Putamen (tissue), 1 donor: ENCODE results near the gene PLPP3.

ENCODE experiments used
- DNase-seq: peaks from one replicate; pipeline ENCODE4 v3.0.0-alpha.2; 2016; ENCODE audit warnings: low spot score

Gene PLPP3

DNA sequence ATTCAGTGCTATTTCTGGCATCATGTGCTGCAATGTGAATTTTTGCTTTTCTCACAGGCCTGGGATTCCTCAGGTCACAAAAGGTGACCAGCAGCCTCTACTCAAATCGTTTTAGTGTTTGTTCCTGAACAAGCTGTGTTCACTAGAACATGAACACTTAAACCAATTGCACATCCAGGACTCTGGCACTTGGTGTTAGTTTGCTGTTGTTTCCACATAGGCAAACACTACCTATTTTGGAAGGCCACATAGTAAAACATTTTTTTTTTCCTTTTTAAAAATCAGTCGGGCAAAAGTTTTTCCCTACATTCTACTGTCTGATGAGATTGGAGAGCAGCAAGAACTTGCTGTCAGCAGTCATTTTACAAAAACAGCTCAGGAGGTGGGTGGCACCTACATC is 83.2 kb downstream of the PLPP3 start:
- DNase-seq, result no peak

DNA sequence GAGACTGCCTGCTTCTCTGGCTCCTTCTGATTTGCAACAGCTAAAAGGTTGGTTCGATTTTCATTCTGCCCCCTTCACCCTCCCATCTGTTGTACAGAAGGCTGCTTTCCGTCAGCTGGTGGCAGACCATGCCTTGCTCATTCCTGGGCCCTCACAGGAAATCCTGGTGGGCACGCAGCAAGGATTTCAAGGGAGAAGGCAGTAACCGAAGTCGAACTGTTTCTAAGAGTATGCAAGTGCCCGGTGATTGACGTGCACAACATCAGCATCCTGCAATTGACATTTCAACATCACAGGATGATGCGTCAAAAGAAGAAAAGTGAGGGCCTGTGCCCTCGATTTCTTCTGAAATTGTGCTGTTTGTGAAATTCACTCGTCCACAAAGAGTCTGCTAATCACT is 83.8 kb downstream of the PLPP3 start:
- no peak for DNase-seq

DNA sequence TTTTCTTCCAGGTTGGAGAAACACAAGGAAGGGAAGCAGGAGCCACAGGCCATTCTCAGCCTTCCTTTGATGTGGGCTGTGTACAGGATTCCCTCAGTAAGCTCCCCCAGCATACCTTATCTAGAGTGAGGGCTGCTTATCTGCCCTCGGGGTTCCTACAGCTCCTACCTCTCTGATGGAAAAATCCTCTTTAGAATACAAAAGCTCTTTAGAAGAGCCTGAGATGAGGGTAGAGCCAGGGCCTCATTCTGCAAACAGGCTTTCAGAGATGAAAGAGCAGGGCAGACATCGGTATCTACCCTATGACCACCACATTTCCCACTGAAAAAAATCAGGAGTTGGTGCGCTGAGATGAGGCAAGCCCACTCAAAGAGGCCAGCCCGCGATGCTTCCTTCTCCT is 85.1 kb downstream of the PLPP3 start:
- DNase-seq, result no peak

DNA sequence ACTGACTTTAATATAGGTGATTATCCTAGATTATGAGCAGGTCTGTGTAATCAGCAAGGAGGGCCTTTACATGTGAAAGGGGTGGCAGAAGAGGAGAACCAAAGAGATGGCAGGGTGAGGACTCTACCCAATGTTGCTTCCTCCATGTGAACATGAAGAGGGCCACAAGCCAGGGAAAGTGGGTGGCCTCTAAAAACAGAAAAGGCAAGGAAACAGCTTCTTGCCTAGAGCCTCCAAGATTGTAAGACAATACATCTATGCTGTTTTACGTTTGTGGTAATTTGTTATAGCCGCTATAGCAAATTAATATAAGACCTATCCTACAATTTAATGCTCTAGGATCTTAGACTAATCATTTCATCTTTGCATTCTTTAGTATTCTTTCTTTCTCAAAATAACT is 85.5 kb downstream of the PLPP3 start:
- no peak for DNase-seq

DNA sequence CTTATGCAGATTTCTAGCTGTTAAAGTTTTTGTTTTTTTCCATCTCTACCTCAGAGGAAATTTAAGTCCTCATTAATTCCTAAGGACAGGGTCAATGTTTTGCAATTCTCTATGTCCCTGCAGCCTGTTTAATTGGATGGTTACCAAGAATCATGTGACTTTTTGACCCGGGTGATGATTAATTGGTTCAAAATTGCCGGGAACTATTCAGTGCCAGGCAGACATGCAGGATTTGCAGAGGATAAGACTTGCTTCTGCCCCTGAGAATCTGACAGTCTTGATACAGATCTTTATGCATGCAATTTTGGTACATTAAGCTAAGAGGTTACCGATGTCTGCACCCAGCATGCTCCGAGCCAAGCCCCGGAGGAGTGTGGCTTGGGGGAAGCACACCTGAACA is 87.9 kb downstream of the PLPP3 start:
- no peak for DNase-seq

DNA sequence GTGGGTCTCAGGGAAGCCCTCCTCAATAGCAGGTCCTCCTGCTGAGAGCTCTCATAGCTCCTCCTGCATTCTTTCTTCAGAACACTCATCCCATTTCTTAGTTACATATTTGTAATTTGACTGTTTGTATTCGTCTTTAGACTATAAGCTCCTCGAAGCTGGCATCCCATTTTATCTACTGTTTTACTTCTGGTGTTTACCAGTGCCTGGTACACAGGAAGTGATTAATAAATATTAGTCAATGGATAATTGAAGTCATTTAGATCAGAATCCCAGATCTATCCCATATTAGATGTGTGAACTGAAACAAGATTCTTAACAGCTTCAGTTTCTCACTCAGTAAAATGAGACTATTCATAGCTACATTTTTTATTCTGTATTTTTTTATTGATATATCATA is 88.7 kb downstream of the PLPP3 start:
- DNase-seq, result no peak

DNA sequence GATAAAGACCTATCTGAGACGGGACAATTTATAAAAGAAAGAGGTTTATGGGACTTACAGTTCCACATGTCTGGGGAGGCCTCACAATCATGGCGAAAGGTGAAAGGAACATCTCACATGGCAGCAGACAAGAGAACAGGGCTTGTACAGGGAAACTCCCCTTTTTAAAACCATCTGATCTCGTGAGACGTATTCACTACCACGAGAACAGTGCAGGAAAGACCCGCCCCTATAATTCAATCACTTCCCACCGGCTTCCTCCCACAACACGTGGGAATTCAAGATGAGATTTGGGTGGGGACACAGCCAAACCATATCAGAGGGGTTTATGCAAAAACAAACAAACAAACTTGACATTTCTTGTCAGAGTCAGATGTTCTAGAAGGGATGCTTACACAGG is 89.7 kb downstream of the PLPP3 start:
- DNase-seq, result no peak

DNA sequence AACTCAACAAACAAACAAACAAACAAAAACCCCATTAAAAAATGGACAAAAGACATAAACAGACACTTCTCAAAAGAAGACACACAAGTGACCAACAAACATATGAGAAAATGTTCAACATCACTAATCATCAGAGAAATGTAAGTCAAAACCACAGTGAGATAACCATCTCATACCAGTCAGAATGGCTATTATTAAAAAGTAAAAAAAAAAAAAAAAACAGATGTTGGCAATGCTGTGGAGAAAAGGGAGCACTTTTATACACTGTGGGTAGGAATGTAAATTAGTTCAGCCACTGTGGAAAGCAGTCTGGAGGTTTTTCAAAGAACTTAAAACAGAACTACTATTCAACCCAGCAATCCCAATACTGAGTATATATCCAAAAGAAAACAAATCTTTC is 94.7 kb downstream of the PLPP3 start:
- DNase-seq, result no peak

DNA sequence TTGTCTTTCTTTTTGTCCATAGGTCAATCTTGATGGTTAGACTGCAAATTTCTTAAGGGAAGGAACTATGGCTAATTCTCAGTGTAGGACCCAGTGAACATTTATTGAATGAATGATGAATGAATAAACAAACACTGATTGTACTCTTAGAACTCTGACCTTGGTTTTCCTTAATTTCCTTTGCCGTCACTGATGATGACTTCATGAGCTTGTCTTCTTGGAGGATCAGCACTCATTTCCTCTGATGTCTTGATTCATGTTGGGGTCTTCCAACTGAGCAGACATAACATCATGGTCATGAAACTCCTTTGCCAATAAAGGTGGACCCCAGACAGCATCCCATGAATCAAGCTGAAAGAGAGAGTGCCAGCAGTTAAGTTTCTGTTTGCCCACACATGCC is 96.3 kb downstream of the PLPP3 start:
- DNase-seq, result no peak

DNA sequence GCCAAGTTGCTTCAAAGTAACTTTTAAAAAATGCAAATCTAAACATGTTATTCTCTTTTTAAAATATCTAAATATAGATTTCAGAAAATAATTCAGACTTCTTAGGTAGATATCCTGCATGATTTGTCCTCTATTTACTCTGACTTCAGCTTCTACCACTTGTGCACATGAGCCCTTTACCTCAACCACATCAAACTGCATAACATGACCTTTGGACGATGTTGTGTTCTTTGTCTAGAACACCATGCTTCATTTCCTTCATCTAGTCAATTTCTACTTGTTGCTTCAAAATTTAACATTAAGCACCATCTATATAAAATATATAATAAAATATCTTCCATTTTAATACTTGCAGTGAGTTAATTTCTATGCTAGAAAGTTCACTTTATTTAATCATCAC is 96.9 kb downstream of the PLPP3 start:
- no peak for DNase-seq

DNA sequence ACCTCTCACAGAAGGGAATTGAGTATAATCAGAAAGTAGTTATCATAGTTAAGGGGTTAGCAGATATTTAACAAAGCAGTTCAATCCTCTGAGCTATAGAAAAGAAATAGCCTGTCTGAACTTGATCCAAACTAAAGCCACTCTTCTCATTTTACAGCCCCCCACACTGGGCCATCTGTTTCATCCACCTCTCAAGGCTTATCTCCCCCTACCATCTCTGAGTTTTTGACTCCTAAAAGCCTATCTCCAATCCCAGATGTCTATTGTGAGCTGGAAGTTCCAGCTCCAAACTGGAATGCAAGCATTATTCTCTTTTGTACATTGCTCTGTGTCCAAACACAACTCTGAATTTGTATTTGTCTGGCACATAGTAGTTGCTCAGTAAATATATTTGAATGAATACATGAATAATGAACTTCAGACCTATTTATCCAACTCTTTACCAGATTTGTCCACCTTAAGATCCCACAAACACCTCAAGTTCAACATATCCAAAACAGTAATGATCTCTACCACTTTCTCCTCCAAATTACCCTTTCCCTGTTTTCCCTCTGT is 98.1 kb downstream of the PLPP3 start:
- DNase-seq, result no peak

DNA sequence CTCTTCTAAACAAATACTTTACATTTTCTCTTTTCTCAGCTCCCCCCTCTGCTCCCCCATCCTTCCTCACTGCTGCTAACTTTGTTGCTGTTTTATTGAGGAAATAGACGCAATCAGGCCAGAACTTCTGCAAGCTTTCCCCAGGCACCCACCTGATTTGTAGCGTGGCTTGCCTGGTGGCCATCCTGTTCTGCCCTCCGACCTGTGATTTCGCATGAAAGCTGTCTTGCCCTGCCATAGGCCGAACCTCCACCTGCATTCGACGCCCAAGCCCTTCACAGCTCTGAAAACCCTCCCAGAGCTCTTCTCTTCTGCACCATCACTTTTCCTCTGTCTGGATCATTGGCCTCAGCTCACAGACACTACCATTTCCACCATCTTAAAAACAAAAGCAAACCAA is 100.6 kb downstream of the PLPP3 start:
- DNase-seq, result no peak

DNA sequence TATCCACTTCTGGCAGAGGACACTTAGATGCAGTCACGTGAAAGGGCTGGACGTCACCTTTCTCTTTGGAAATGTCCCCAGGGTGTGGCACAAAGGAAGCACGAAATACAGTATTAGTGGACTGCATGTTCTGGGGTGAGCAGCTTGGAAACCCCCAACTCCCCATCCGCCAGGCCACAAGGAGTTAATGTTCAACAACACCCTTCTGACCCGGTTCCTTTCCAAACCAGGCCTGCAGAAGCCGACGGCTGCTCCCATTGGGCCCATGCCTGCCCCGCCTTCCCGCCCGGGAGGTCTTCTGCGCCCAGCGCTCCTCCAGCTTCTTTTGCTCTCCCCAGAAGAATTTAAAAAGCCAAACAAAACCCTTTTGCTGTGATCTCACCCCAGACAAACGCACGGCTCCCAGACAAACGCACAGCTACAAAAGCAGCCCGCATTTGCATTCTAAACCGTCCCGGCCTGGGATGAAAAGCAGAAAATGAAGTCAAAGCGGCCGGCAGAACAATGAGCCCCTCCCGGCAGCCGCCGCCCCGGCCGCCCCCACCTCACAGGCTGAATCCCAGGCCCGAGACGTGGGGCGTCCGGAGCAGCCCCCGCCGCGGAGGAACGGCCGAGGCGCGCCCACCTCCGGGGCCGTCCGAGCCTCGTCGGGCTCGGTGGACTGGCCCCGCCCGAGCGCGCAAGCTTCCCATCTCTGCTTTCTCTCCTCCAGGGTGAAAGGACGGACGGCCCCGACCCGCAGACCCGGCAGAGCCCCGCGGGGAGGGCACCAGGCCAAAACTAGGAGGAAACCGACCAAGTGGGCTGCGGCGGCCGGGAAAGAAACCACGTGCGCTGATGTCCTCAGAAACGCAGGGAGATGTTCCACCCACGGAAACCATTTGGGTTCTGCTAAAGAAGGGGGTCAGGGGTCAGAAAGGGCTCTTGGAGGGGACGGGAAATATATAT is 101.9 kb downstream of the PLPP3 start:
- DNase-seq, result peak; percentile 64

DNA sequence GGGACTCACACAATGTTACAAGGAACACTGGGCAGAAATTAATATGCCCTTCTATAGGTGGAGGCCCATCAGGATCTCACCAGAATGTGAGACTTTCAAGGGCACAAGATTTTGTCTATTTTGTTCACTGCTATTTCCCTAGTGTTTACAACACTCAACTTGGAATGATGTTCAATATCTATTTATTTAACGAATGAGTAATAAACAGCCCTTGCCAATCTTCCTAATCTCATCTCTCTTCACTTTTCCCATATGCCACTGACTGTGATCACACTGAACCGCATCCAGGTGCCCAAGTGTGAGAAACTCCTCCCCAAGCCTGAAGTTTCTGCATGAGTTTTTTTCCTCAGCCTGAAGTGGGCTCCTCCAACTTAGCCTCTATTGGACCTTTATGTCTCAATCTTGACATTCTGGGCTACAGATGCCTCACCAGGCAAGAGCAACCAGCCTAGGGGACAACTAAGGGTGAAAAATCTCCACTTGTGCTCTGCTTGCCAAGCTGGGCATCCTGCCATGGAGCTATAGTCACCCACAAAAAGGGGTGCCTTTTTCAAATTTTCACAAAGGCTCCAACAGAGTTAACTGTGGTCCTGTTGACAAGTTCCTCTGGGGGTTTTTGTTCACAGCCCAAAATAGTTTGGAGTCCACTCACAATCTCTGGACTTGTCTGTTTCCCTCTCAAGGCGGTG is 105.6 kb downstream of the PLPP3 start:
- DNase-seq, result peak; percentile 35

DNA sequence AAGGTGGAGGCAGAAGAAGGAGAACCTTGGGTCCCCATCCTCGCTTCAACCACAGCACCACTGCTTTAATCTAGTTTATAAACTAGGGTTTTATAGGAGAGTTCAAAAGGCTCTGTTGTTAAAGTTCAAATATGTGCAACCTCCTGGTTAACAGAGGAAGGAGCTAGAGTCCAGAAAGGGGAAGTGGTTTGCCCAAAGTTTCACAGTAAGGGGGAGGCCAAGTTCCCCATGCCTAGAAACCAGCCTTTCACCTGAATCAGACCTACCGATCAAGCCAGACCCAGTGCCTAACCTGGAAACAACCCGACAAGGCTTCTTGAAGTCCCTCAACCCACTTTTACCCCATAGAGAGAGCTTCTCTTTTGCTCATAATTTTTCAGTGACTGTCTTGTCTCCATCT is 106.5 kb downstream of the PLPP3 start:
- DNase-seq, result no peak

DNA sequence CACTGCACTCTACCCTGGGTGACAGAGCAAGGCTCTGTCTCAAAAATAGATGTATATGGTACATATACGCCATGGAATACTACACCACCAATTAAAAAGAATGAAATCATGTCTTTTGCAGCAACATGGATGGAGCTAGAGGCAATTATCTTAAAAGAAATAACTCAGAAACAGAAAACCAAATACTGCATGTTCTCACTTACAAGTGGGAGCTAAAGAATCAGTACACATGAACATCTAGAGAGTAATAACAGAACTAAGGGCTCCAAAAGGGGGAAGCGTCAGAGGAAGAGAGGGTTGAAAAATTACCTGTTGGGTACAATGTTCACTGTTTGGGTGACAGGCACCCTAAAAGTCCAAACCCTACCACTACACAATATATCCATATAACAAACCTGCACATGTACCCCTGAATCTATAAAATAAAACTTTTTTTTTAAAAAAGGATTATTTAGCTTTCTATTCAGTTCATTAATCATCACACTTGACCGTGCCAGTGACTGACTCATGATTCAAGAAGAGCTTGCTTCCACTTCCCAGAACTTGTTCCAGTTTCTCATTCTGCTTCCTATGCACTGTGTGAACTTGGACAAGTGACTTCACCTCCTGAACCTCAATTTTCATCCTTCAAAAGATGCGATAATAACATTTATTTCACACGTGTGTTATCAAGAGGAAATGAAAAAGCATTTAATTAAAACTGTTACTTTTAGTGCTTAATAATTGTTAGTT is 109.6 kb downstream of the PLPP3 start:
- no peak for DNase-seq

DNA sequence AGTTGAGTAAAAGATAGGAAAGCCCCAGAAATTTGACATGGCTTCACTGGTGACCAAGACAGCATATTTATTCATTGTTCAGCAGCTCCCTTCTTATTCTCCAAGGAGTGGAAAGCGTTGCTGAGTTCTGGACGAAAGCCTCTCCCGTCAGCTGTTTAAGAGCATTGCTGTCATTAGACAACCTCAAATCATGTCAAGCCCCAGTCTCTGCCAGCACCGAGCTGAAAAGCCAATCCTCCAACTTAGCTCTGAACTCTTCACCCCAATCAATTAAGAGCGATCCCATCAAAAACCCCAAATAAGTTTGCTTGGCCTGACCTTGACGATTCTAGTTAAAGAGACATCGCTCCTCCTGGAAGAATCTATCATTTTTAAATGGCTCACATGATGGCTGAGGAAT is 110.8 kb downstream of the PLPP3 start:
- no peak for DNase-seq

DNA sequence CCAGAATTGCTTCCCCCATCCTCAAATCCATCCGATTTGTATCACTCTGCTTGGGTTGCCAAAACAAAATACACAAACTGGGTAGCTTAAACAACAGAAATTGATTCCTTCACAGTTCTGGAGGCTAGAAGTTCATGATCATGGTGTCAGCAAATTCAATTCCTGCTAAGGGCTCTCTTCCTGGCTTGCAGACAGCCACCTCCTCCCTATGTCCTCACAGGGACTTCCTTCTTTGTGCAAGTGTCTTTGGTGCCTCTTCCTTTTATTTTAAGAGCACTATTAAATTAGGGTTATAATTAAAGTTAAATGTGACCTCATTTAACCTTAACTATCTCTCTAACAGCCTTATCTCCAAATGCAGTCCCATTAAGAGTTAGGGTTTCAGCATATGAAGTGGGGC is 112.8 kb downstream of the PLPP3 start:
- no peak for DNase-seq

DNA sequence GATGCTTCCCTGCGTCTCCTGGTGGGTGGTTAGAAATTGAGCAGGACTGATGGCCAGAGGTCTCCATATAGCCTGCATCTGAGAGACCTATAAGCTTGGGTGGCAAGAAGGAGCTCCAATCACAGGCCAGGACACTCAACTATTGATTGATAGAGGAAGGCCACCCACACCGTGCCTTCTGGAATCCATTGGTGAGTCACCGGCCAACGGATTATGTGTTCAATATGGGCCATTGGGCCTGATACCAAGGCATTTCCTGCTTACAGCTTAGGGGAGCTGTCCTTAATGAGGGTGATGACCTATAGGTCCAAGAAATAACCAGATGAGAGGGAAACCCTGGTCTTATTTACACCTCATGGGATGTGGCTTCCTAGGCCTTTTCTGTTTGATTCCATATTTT is 115.1 kb downstream of the PLPP3 start:
- DNase-seq, result no peak

DNA sequence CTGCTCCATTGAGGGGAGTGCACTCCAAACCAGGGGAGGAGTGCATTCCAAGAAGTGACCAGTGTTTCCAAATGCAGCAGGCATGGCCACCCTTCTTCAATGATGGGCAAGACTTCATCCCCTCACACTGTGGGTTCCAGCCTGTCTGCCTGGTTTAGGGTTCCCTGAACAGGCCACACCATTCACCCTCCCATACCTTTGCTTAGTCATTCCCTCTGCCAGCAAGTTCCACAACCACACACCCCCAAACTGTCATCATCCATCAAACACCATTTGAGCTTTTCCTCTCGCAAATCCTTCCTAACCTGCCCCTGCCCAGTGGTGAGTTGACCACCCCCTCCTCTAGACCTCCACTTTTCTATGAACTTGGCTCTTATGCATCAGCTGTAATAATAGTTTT is 116.0 kb downstream of the PLPP3 start:
- no peak for DNase-seq

DNA sequence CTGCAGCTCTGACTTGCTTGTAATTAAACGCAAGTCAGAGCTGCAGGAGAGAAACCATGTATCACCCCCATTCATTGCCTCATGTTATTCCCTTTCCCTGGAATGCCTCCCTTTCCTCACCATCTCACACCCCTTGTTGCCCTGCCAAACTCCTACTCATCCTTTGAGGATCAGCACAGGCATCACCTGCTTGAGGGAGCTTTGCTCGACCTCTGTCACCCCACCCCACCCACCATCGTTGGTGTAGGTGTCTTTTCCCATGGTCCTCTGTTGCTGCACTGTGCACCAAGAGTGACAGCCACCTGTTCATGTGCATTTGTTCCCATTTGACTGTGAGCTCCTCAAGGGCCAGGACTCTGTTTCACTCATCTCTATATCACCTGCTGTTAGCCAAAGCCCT is 117.2 kb downstream of the PLPP3 start:
- no peak for DNase-seq
